Liver (tissue), 9 donors: Measurements from ENCODE around the gene DACH1. TPM values are rescaled to one million over a fixed set of nuclear protein-coding genes. Genes with fewer than 3 reads are reported as not detected.

Source experiments
- DNase-seq: peaks from one replicate; pipeline ENCODE4 v3.0.0-alpha.2; 2017; ENCODE audit warnings: low spot score
- H3K27ac ChIP-seq, 2 donors: one replicate each; pipeline ENCODE4 v1.7.0; 2013; ENCODE audit warnings: inconsistent platforms in 2 of 2, low read length in 2 of 2, control low read depth in 1 of 2, low read depth in 1 of 2, mild to moderate bottlenecking in 1 of 2
- H3K27me3 ChIP-seq, 4 donors: one replicate each; pipeline versions ENCODE4 v1.6.1 to v1.7.0; 2013; ENCODE audit warnings: low read length in 3 of 4, inconsistent platforms in 1 of 4, mild to moderate bottlenecking in 1 of 4, moderate library complexity in 1 of 4; ENCODE audit not compliant: control insufficient read depth in 4 of 4, insufficient read depth in 4 of 4
- H3K36me3 ChIP-seq, 4 donors: one replicate each; pipeline versions ENCODE4 v1.6.1 to v1.7.0; 2013; ENCODE audit warnings: low read length in 3 of 4, mild to moderate bottlenecking in 3 of 4, low read depth in 1 of 4, moderate library complexity in 1 of 4; ENCODE audit not compliant: control insufficient read depth in 4 of 4, insufficient read depth in 3 of 4
- H3K4me1 ChIP-seq, 4 donors: one replicate each; pipeline versions ENCODE4 v1.6.1 to v1.7.0; 2013; ENCODE audit warnings: low read length in 3 of 4, mild to moderate bottlenecking in 3 of 4, moderate library complexity in 1 of 4; ENCODE audit not compliant: control insufficient read depth in 4 of 4, insufficient read depth in 4 of 4
- H3K4me3 ChIP-seq, 3 donors: one replicate each; pipeline versions ENCODE4 v1.6.1 to v1.7.0; 2013; ENCODE audit warnings: low read length in 3 of 3, control low read depth in 1 of 3, low read depth in 1 of 3, mild to moderate bottlenecking in 1 of 3
- H3K9ac ChIP-seq, 2 donors: one replicate each; pipeline ENCODE4 v1.7.0; 2013; ENCODE audit warnings: low read length in 2 of 2, mild to moderate bottlenecking in 2 of 2, moderate library complexity in 2 of 2, control low read depth in 1 of 2, low read depth in 1 of 2
- H3K9me3 ChIP-seq, 4 donors: one replicate each; pipeline versions ENCODE4 v1.6.1 to v1.7.0; 2013; ENCODE audit warnings: low read length in 3 of 4; ENCODE audit not compliant: control insufficient read depth in 4 of 4
- ATF3 ChIP-seq: IDR thresholded peaks from 2 replicates; pipeline ENCODE4 v1.6.1; 2016; ENCODE audit warnings: antibody characterized with exemption
- CTCF ChIP-seq: fragments of 150-350 bp; IDR thresholded peaks from 2 replicates; pipeline ENCODE4 v1.5.1; 2017; ENCODE audit warnings: improper control_type of control experiment, low read depth, low read length; ENCODE audit not compliant: missing input control
- EGR1 ChIP-seq, 2 donors: IDR thresholded peaks; 2 replicates each; pipeline ENCODE4 v1.6.1; 2016 to 2018; ENCODE audit warnings: antibody characterized with exemption in 2 of 2, low read depth in 2 of 2
- FOXA2 ChIP-seq: IDR thresholded peaks from 2 replicates; pipeline ENCODE4 v1.6.1; 2016; ENCODE audit warnings: antibody characterized with exemption
- GABPA ChIP-seq, 2 donors: IDR thresholded peaks in 1 of 2; conservative IDR thresholded peaks in 1 of 2; 2 replicates each; pipeline ENCODE4 v1.6.1; 2016; ENCODE audit warnings: antibody characterized with exemption in 2 of 2, mild to moderate bottlenecking in 1 of 2, moderate library complexity in 1 of 2
- HNF4A ChIP-seq, 2 donors: conservative IDR thresholded peaks; 2 replicates each; pipeline ENCODE4 v1.6.1; 2016; ENCODE audit warnings: antibody characterized with exemption in 2 of 2, mild to moderate bottlenecking in 2 of 2
- HNF4G ChIP-seq: IDR thresholded peaks from 2 replicates; pipeline ENCODE4 v1.6.1; 2016; ENCODE audit warnings: antibody characterized with exemption
- JUND ChIP-seq, 2 donors: IDR thresholded peaks; 2 replicates each; pipeline ENCODE4 v1.6.1; 2016; ENCODE audit warnings: antibody characterized with exemption in 2 of 2
- NR2F2 ChIP-seq: IDR thresholded peaks from 2 replicates; pipeline ENCODE4 v1.6.1; 2016; ENCODE audit warnings: antibody characterized with exemption
- RAD21 ChIP-seq, 2 donors: IDR thresholded peaks; 2 replicates each; pipeline ENCODE4 v1.6.1; 2016; ENCODE audit warnings: antibody characterized with exemption in 2 of 2, mild to moderate bottlenecking in 2 of 2
- REST ChIP-seq: IDR thresholded peaks from 2 replicates; pipeline ENCODE4 v1.6.1; 2016; ENCODE audit warnings: antibody characterized with exemption, mild to moderate bottlenecking
- RXRA ChIP-seq, 2 donors: IDR thresholded peaks; 2 replicates each; pipeline ENCODE4 v1.6.1; 2017 to 2018; ENCODE audit warnings: antibody characterized with exemption in 2 of 2, mild to moderate bottlenecking in 1 of 2
- SP1 ChIP-seq: IDR thresholded peaks from 2 replicates; pipeline ENCODE4 v1.6.1; 2018; ENCODE audit warnings: antibody characterized with exemption, mild to moderate bottlenecking
- TAF1 ChIP-seq: conservative IDR thresholded peaks from 2 replicates; pipeline ENCODE4 v1.6.1; 2016; ENCODE audit warnings: antibody characterized with exemption, mild to moderate bottlenecking
- YY1 ChIP-seq: IDR thresholded peaks from 2 replicates; pipeline ENCODE4 v1.6.1; 2016; ENCODE audit warnings: antibody characterized with exemption, mild to moderate bottlenecking
- WGBS: extraction: QIAGEN DNeasy Blood & Tissue Kit; methylation state at CpG from one replicate; pipeline ENCODE4 v1.1.7; 2013; 5-methylcytosine and 5-hydroxymethylcytosine counted together
- polyA plus RNA-seq, 2 donors: library from polyadenylated mRNA; stranded (reverse) in 1 of 2; unstranded in 1 of 2; fragments of 200-250 nt in 1 of 2; fragments of >200 nt in 1 of 2; fragmentation: Nextera tagmentation in 1 of 2; extraction: Ambion mirVana in 1 of 2; gene quantifications; one replicate each; pipeline versions ENCODE4 v1.2.1 to v1.2.3, GENCODE V29; 2013 to 2015
- total RNA-seq, 2 donors: library from RNA; depleted of rRNA; stranded (reverse); fragments of >200 nt; gene quantifications; one replicate each; pipeline ENCODE4 v1.2.3, GENCODE V29; 2014
- TF ChIP-seq, protein P1 (sequence below): IDR thresholded peaks from 2 replicates; pipeline ENCODE4 v1.6.1; 2016; ENCODE audit warnings: antibody characterized with exemption
- TF ChIP-seq, protein P2 (sequence below): IDR thresholded peaks from 2 replicates; pipeline ENCODE4 v1.6.1; 2016; ENCODE audit warnings: antibody characterized with exemption
- donor health status: healthy.
- donor health status: healthy.
- donor health status: healthy.
- donor health status: healthy.
- donor health status: healthy.

The DACH1 gene
- total and polyA plus RNA-seq, 4 donors: 0.28 to 1.9 (median 0.77) TPM

GRCh38 chr13:71876648-71877255 is 9.7 kb upstream of the DACH1 start:
- DNase-seq: no peak
- WGBS: 66% methylated on average over 2 of the region's 2 CpGs
- no peaks in the 10 kb centered on the region for H3K9me3 ChIP-seq
- H3K27me3 ChIP-seq: no peaks in the 10 kb centered on the region
- H3K4me1 ChIP-seq: peaks cover 2 to 12% (median 6%) of the 10 kb centered on the region in 4 donors
- no peak overlapping the region for H3K9ac ChIP-seq
- no peak overlapping the region for H3K27ac ChIP-seq
- TF ChIP-seq JUND (IDR thresholded peaks at IDR 0.05) (no peak), NR2F2 (no peak), ATF3 (no peak), RAD21 (IDR thresholded peaks at IDR 0.05) (no peak), GABPA (IDR thresholded peaks at IDR 0.05 in 1 of 2, conservative IDR thresholded peaks at IDR 0.05 in 1 of 2) (no peak), FOXA2 (no peak), YY1 (no peak), HNF4A (conservative IDR thresholded peaks at IDR 0.05) (no peak), TAF1 (no peak), EGR1 (IDR thresholded peaks at IDR 0.05; ENCODE audit: low read depth in 2 of 2) (no peak)
- H3K4me3 ChIP-seq: no peak overlapping the region
- no peaks in the 10 kb centered on the region for H3K36me3 ChIP-seq

- 78% methylated on average over 5 of the region's 5 CpGs for WGBS
These were observed 8.8 kb upstream of the DACH1 start for GRCh38 chr13:71875823-71876222.

More at GRCh38 chr13:71875823-71876222, 8.8 kb upstream of the DACH1 start:
- Histone ChIP-seq H3K27me3 (no peaks in the 10 kb centered on the region), H3K4me3 (no peak overlapping the region), H3K4me1 (peaks cover 2 to 12% (median 6%) of the 10 kb centered on the region in 4 donors), H3K9ac (no peak overlapping the region), H3K27ac (no peak overlapping the region), H3K36me3 (no peaks in the 10 kb centered on the region), H3K9me3 (no peaks in the 10 kb centered on the region)
- no peak for DNase-seq
- no peak for TF ChIP-seq TAF1
- no peak for TF ChIP-seq GABPA (IDR thresholded peaks at IDR 0.05 in 1 of 2, conservative IDR thresholded peaks at IDR 0.05 in 1 of 2)
- TF ChIP-seq ATF3: no peak
- TF ChIP-seq REST: no peak
- no peak for TF ChIP-seq RXRA (IDR thresholded peaks at IDR 0.05)
- no peak for TF ChIP-seq EGR1 (IDR thresholded peaks at IDR 0.05; ENCODE audit: low read depth in 2 of 2)
- TF ChIP-seq YY1: no peak
- no peak for TF ChIP-seq JUND (IDR thresholded peaks at IDR 0.05)
- TF ChIP-seq, protein P1, sequence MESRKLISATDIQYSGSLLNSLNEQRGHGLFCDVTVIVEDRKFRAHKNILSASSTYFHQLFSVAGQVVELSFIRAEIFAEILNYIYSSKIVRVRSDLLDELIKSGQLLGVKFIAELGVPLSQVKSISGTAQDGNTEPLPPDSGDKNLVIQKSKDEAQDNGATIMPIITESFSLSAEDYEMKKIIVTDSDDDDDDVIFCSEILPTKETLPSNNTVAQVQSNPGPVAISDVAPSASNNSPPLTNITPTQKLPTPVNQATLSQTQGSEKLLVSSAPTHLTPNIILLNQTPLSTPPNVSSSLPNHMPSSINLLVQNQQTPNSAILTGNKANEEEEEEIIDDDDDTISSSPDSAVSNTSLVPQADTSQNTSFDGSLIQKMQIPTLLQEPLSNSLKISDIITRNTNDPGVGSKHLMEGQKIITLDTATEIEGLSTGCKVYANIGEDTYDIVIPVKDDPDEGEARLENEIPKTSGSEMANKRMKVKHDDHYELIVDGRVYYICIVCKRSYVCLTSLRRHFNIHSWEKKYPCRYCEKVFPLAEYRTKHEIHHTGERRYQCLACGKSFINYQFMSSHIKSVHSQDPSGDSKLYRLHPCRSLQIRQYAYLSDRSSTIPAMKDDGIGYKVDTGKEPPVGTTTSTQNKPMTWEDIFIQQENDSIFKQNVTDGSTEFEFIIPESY: no peak
- TF ChIP-seq HNF4G: no peak
- TF ChIP-seq NR2F2: no peak
- TF ChIP-seq FOXA2: no peak
- TF ChIP-seq SP1: no peak
- TF ChIP-seq, protein P2, sequence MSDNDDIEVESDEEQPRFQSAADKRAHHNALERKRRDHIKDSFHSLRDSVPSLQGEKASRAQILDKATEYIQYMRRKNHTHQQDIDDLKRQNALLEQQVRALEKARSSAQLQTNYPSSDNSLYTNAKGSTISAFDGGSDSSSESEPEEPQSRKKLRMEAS: no peak
- TF ChIP-seq CTCF: no peak
- TF ChIP-seq RAD21 (IDR thresholded peaks at IDR 0.05): no peak
